ENCODE measurements around the gene ZNF473. TPM values are rescaled to one million over a fixed set of nuclear protein-coding genes. Genes with fewer than 3 reads are reported as not detected.
"Not testable (repeated sequence)": the region's sequence is repeated elsewhere in the genome, so short reads cannot be mapped to it uniquely, and the experiment has no call there.

ZNF473 gene
- total RNA-seq, 1 donor from 2014 or later, result 12.3 TPM

- not testable (repeated sequence) for DNase-seq
Measured at GRCh38 chr19:50051228-50051895, 25.6 kb downstream of the ZNF473 start.

DNA sequence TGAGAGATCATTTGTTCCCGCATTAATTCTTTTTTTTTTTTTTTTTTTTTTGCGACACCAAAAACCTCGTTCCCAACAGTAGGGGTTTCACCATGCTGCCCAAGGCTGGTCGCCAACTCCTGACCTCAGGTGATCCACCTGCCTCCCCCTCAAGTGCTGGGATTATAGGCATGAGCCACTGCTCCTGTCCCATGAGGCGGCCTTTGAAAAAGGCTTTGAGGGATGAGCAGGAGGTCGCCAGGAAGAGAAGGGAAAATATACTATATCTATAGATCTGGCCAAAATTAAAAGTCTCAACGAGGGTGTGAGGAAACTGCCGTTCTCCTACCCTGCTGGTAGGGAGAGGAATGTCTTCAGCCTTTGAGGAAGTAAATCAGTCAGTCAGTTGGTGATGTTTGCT, 26.2 kb downstream of the ZNF473 start:
- no peak for DNase-seq

- DNase-seq, result no peak
Measured at GRCh38 chr19:50053119-50053518, 27.3 kb downstream of the ZNF473 start.

- no peak for DNase-seq
Measured at GRCh38 chr19:50058425-50058824, 32.6 kb downstream of the ZNF473 start.

DNA sequence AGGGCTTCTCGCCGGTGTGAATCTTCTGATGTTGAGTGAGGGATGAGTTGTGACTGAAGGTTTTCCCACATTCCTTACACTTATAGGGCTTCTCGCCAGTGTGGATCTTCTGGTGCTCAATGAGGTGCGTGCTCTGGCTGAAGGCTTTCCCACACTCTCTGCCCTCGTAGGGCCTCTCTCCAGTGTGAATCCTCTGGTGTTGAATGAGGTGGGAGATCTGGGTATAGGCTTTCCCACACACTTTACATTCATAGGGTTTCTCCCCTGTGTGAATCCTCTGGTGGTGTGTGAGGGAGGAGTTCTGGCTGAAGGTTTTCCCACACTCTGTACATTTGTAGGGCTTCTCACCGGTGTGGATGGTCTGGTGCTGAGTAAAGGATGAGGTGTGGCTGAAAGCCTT, 33.2 kb downstream of the ZNF473 start:
- DNase-seq, result no peak

- DNase-seq, result no peak
Measured at GRCh38 chr19:50060107-50060506, 34.3 kb downstream of the ZNF473 start.

GRCh38 chr19:50061650-50062049, 35.8 kb downstream of the ZNF473 start:
- DNase-seq, result no peak

DNA sequence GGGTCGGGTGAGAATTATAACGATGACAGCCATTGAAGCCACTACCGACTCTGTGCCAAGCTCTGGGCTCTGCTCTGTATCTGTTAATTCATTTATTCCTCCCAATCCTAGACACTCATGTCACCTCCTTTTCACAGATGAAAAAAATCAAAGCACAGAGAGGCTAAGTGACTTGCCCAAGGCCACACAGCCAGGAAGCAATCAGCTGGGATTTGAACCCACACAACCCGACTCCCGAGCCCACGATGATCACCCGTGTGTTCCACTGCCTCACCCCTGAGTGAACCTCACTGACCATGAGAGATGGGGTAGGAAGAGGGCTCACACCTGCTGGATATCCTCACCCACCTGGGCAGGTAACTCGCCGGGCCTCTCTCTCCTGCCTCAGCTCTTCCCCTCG, 40.1 kb downstream of the ZNF473 start:
- no peak for DNase-seq

- DNase-seq, result no peak
Measured at GRCh38 chr19:50067575-50067974, 41.8 kb downstream of the ZNF473 start.

- DNase-seq, result not testable (repeated sequence)
Measured at GRCh38 chr19:50068382-50068781, 42.6 kb downstream of the ZNF473 start.

DNA sequence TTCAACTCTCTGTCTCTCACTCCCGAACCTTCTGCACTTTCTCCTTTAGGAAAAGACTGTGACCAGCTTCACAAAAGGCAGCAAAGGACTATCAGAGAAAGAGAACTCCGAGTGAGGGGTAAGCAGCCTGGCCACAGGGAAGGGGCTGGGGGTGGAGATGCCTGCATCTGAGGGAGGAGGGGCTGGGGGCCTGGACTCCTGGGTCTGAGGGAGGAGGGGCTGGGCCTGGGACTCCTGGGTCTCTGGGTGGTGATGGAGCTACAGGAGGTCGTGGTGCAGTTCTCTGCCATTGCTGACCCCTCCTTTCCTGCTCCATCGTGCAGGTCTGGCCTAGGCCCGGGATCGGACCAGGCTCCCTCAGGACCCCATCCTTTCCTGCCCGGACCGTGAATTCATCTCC, 49.3 kb downstream of the ZNF473 start:
- DNase-seq, result not testable (repeated sequence)

- DNase-seq, result not testable (repeated sequence)
Measured at GRCh38 chr19:50075644-50076372, 50.0 kb downstream of the ZNF473 start.

GRCh38 chr19:50076581-50077355, 51.0 kb downstream of the ZNF473 start:
- not testable (repeated sequence) for DNase-seq

DNA sequence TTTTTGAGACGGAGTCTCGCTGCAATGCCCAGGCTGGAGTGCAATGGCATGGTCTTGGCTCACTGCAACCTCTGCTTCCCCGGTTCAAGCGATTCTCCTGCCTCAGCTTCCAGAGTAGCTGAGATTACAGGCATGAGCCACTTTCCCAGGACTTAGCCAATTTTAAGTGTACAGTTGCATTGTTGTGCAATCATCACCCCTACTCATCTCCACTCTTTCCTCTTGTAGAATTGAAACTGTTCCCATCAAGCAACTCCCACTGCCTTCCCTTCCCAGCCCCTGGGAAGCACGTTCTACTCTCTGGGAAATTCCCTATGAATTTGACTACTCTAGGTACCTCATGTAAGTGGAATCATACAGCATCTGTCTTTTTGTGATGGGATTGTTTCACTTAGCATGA, 53.2 kb downstream of the ZNF473 start:
- not testable (repeated sequence) for DNase-seq

- DNase-seq, result not testable (repeated sequence)
Measured at GRCh38 chr19:50084440-50084839, 58.6 kb downstream of the ZNF473 start.

GRCh38 chr19:50087153-50087552, 61.3 kb downstream of the ZNF473 start:
- not testable (repeated sequence) for DNase-seq

DNA sequence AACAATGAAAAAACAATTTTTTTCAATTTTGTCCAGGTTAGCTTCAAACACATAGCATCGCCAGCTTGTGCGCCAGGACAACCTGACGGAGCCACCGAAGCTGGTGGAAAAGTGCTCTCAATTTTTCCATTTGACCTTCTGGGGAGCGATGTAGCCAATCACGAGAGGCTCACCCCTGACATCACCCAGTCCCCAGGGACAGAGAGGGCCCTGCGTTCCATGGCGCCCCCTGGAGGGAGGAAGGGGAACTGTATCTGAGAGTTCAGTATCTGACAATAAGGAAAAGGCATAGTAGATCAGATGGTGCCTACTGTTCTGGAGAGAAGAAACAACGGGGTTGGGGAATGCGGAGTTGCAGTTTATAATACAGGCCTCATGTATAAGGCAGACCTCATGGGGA, 64.9 kb downstream of the ZNF473 start:
- peak; percentile 10 for DNase-seq

DNA sequence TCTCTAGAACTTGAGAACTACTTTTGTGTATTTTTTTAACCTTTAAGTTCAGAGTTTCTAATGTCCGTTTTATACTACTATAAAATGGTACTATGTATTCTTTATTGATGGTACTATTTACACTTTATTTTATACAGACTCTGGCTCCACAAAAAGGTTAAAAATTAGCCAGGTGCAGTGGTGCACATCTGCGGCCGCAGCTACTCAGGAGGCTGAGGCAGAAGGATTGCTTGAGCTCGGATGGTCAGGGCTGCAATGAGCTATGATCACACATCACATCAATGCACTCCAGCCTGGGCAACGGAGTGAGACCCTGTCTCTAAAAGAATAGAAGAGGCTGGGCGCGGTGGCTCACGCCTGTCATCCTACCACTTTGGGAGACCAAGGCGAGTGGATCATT, 66.0 kb downstream of the ZNF473 start:
- not testable (repeated sequence) for DNase-seq

GRCh38 chr19:50092597-50092996, 66.8 kb downstream of the ZNF473 start:
- DNase-seq, result not testable (repeated sequence)

DNA sequence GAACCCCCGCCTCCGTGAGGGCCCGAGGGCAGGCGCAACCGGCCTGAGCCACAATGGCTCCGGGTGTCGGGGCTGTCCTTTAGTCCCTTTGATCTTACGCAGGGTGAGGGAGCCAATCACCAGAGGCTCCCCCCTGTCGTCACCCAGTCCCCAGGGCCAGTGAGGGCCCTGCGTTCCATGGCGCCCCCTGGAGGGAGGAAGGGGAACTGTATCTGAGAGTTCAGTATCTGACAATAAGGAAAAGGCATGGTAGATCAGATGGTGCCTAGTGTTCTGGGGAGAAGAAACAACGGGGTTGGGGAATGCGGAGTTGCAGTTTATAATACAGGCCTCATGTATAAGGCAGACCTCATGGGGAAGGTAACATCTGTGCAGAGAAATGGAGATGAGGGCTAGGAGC, 72.1 kb downstream of the ZNF473 start:
- DNase-seq, result not testable (repeated sequence)

DNA sequence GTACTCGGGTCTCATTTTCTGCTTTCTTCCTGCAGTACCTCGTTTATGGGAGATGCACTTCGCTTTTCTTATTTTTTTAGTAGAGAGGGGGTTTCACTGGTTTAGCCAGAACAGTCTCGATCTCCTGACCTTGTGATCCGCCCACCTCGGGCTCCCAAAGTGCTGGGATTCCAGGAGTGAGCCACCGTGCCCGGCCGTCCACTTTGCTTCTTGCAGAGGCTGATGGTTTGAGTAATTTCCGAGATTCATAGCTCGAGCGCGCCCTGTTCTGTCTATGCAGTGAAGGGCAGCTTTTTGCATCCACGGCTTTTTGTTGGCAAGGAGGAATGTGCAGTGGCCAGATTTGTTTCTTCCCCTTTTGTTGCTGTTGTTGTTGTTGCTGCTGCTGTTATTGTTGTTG, 73.1 kb downstream of the ZNF473 start:
- DNase-seq, result not testable (repeated sequence)

GRCh38 chr19:50099696-50100095, 73.9 kb downstream of the ZNF473 start:
- DNase-seq, result not testable (repeated sequence)

GRCh38 chr19:50100946-50101345, 75.1 kb downstream of the ZNF473 start:
- DNase-seq, result not testable (repeated sequence)
